ENCODE results near the gene GPA33.

DNA sequence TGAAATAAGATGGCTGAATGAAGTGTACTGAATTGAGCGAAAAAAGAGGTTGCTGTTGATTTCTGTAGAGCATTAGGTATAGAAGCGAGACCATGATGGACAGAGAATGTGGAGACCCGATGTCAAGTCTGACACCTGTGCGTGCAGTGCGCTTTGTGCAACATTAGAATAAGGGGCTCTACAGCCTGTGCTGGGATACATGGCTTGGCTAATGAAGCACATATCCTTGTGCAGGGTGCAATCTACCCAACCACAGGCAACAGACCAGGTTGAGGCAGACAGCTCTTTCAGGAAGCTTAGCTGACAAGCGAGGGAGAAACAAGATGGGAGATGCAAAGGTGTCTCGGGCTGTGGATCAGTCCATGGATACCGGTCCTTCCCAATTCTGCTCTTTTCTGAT is 18.9 kb downstream of the GPA33 start:
- TF ChIP-seq POLR2A (IDR thresholded peaks at IDR 0.05) = no peak
- TF ChIP-seq CTCF (IDR thresholded peaks at IDR 0.05) = no peak
- no peak for TF ChIP-seq POLR2AphosphoS5 (IDR thresholded peaks at IDR 0.05; ENCODE audit: insufficient read depth in 1 of 2, low read depth in 1 of 2)
